ENCODE data around the gene BCL6. TPM values are rescaled to one million over a fixed set of nuclear protein-coding genes. Genes with fewer than 3 reads are reported as not detected.
"Not testable (repeated sequence)": the region's sequence is repeated elsewhere in the genome, so short reads cannot be mapped to it uniquely, and the experiment has no call there.

The BCL6 gene
- total RNA-seq, 6 donors from 2014 or later: 80.4 to 268 (median 119) TPM

GRCh38 chr3:187685948-187686347 is 59.3 kb downstream of the BCL6 start:
- H3K4me1 ChIP-seq: no peaks in the 10 kb centered on the region
- ATAC-seq (ENCODE audit: low FRiP score in 2 of 2) (no peak), DNase-seq (no peak)
- H3K4me3 ChIP-seq: no peak overlapping the region
- no peaks in the 10 kb centered on the region for H3K36me3 ChIP-seq
- 88 to 92% methylated on average over 7 of the region's 7 CpGs for WGBS, 2 donors
- H3K27me3 ChIP-seq: no peaks in the 10 kb centered on the region
- TF ChIP-seq EP300 (IDR thresholded peaks at IDR 0.05) (no peak), POLR2AphosphoS5 (IDR thresholded peaks at IDR 0.05) (no peak), CTCF (IDR thresholded peaks at IDR 0.05) (no peak), POLR2A (IDR thresholded peaks at IDR 0.05) (no peak)
- H3K9me3 ChIP-seq: peaks cover 0 to 9% (median 5%) of the 10 kb centered on the region in 4 donors
- no peak overlapping the region for H3K27ac ChIP-seq

GRCh38 chr3:187684880-187685279 is 60.4 kb downstream of the BCL6 start:
- DNase-seq: no peak
- WGBS, 2 donors: 64 to 73% methylated on average over 2 of the region's 2 CpGs
- no peaks in the 10 kb centered on the region for H3K27me3 ChIP-seq
- no peaks in the 10 kb centered on the region for H3K4me1 ChIP-seq
- no peak for ATAC-seq (ENCODE audit: low FRiP score in 2 of 2)
- TF ChIP-seq POLR2A (IDR thresholded peaks at IDR 0.05) (no peak), EP300 (IDR thresholded peaks at IDR 0.05) (no peak), POLR2AphosphoS5 (IDR thresholded peaks at IDR 0.05) (no peak), CTCF (IDR thresholded peaks at IDR 0.05) (no peak)
- H3K36me3 ChIP-seq: no peaks in the 10 kb centered on the region
- H3K4me3 ChIP-seq: no peak overlapping the region
- no peak overlapping the region for H3K27ac ChIP-seq
- H3K9me3 ChIP-seq: peaks cover 0 to 9% (median 5%) of the 10 kb centered on the region in 4 donors

GRCh38 chr3:187684444-187684843 is 60.8 kb downstream of the BCL6 start:
- WGBS, 2 donors: 91 to 94% methylated on average over 1 of the region's 1 CpG
- H3K4me3 ChIP-seq: no peak overlapping the region
- H3K9me3 ChIP-seq: peaks cover 0 to 9% (median 5%) of the 10 kb centered on the region in 4 donors

GRCh38 chr3:187681756-187682155 is 63.5 kb downstream of the BCL6 start:
- H3K27ac ChIP-seq; H3K4me3 ChIP-seq; H3K27me3 ChIP-seq; ATAC-seq (ENCODE audit: low FRiP score in 2 of 2); H3K4me1 ChIP-seq; DNase-seq; H3K9me3 ChIP-seq; H3K36me3 ChIP-seq: not testable (repeated sequence)
- 84 to 89% methylated on average over 8 to 11 of the region's 11 CpGs for WGBS, 2 donors

More at GRCh38 chr3:187684444-187684843, 60.8 kb downstream of the BCL6 start:
- H3K4me1 ChIP-seq: peaks cover 0 to 2% (median 0%) of the 10 kb centered on the region in 4 donors
- H3K27ac ChIP-seq: no peak overlapping the region
- ATAC-seq (ENCODE audit: low FRiP score in 2 of 2) (no peak), DNase-seq (no peak)
- no peaks in the 10 kb centered on the region for H3K36me3 ChIP-seq
- TF ChIP-seq POLR2A (IDR thresholded peaks at IDR 0.05): no peak
- no peak for TF ChIP-seq CTCF (IDR thresholded peaks at IDR 0.05)
- no peak for TF ChIP-seq EP300 (IDR thresholded peaks at IDR 0.05)
- TF ChIP-seq POLR2AphosphoS5 (IDR thresholded peaks at IDR 0.05): no peak
- H3K27me3 ChIP-seq: no peaks in the 10 kb centered on the region

GRCh38 chr3:187679638-187680396 is 65.5 kb downstream of the BCL6 start:
- Histone ChIP-seq H3K27ac (no peak overlapping the region), H3K36me3 (no peaks in the 10 kb centered on the region), H3K4me1 (peaks cover 0 to 2% (median 0%) of the 10 kb centered on the region in 4 donors), H3K4me3 (no peak overlapping the region), H3K9me3 (no peaks in the 10 kb centered on the region), H3K27me3 (no peaks in the 10 kb centered on the region)
- 31% methylated on average over 7 of the region's 7 CpGs for whole genome bisulfite sequencing, 2 donors
- DNase-seq (peak in 1 of 2 donors; percentile 66), ATAC-seq (ENCODE audit: low FRiP score in 2 of 2) (peak; percentile 87 to 96)
- TF ChIP-seq EP300 (IDR thresholded peaks at IDR 0.05): no peak
- no peak for TF ChIP-seq POLR2A (IDR thresholded peaks at IDR 0.05)
- peak; percentile 80 to 97 (median 88) for TF ChIP-seq CTCF (IDR thresholded peaks at IDR 0.05)
- TF ChIP-seq POLR2AphosphoS5 (IDR thresholded peaks at IDR 0.05): no peak
